ENCODE results near the gene KLB.
"Not testable (repeated sequence)": the region's sequence is repeated elsewhere in the genome, so short reads cannot be mapped to it uniquely, and the experiment has no call there.

Gene KLB

GRCh38 chr4:39426728-39427127, 20.0 kb downstream of the KLB start:
- DNase-seq (ENCODE audit: low read depth) = no peak

DNA sequence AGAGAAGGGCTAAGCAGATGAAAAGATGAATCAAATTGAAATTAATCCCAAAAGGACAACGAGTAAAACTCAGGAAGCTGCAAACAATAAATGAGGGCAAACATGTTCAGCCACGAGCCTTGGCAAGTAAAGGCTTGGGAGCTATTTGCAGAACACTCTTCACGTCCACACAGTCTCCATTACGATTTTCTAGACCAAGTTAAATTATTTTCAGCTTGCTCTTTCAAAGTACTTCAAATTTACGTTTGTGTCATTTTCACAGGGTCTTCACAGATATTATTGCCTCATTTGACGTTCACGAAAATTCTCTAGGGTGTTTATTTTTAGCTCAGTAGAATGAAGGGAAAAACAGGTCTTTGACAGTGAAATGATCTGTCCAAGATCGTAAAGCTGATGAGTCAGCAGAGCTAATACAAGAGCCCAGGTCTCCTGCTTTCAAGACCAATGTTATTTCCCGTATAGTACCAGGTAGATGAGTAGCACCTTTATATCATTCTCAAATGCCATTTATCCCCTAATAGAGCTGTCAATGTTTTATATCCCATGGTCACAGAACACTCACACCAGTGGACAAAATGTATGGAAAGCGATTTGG, 20.9 kb downstream of the KLB start:
- DNase-seq (ENCODE audit: low read depth) = no peak

DNA sequence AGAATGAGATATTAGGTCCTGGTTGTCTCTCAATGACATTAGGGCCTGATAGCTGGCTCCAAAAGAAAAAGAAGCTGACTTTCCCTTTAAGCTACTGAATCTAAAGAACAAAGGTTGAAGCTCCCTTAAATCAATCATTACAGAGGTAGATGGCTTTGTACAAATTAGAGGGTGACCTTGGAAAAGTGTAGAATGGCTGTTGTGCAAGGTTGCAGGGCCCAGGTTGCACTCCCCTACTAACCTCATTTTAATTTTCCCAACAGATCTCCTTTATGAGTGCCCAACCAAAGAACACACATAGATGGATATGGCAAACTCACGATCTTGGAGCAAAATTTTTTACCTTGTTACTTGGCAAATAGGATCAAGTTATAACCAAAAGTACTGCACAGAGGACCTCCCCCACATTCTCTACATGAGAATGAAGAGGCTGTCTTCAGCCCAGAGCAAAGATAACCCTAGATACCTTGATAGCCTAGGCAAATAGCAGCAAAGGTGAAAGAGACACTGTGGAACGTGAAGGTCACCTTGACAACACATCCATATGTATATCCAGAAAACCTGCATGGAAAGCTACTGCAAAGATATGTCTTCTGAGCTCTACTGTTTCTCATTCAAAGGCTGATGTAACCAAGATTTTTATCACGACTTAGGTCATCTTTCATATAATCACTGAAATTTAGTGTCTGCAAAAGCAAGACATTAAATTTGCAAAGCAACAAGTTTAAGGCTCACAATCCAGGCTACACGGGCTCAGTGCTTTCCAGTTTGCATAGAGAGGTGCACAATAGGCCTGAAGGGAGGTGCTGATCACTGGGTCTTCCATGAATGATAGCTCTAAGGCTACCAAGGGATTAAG, 23.0 kb downstream of the KLB start:
- DNase-seq (ENCODE audit: low read depth) = no peak

DNA sequence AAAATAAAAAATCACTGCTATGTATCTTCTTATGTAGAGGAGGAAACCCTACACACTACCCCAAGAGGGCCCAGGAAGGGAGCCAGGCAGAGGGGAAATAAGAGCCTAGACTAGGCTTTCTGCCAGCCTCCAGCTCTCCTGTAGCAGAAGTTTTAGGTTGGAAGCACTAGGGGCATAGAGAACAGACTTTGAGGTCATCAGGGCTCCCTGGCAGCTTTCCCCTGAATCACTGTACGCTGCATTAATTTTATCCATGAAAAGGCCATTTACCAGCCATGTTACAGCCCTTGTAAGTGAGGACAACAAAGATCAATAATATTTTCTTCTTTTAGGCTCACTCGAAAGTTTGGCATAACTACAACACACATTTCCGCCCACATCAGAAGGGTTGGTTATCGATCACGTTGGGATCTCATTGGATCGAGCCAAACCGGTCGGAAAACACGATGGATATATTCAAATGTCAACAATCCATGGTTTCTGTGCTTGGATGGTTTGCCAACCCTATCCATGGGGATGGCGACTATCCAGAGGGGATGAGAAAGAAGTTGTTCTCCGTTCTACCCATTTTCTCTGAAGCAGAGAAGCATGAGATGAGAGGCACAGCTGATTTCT, 27.3 kb downstream of the KLB start:
- no peak for DNase-seq (ENCODE audit: low read depth)

DNA sequence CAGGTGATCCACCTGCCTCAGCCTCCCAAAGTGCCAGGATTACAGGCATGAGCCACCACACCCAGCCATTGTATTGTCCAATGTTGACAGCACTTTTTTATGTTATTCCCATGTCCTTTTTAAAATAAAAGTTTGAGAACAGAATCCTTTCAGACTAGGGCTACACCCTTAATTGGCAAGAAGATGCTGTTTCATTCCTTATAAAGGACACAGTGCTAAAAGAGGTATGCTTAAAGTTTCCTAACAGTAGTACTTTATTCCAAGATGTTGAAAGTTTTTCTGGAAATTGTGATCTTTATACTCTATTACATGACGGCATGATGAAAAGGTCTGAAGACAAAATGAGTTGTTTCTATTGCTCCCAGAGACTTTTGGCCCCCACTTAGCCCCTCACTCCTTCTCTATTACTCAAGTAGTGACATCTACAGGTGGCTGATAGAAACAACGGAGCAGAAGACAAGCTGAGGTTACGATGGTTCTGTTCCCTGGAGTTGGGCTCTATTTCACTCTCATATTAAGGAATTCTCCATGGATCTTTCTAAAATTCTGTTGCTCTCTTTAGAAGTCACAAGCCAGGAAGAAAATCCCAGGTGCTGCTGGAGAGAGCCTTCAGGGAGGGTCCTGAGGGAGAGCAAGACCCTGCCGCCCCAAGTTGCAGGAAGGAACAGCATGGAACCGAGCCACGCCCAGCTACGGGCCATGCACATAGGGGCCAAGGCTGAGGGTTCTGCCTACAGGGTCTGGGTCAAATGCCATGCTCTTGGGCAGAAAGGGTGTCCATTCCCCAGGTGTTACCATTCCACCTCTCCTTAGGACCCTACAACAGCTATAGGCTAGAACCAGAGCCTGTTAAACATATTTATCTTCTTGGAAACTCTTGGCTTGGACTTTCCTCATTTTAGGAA, 29.2 kb downstream of the KLB start:
- DNase-seq (ENCODE audit: low read depth) = no peak

DNA sequence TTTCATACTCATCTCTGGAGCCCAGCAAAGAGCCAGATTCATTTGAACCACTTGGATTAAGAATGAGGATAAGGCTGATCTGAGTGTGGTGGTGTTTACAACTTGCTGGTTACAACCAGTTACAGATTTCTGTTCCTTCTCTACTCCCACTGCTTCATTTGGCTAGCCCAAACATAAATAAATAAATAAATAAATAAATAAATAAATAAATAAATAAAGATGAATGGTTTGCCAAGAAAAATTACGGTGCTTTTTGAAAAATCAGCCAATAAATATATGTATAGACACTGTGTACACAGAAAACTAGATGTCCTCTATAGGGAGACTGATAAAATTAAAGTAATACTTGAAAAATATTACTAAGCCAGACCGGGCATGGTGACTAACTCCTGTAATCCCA, 34.9 kb downstream of the KLB start:
- DNase-seq (ENCODE audit: low read depth) = no peak

DNA sequence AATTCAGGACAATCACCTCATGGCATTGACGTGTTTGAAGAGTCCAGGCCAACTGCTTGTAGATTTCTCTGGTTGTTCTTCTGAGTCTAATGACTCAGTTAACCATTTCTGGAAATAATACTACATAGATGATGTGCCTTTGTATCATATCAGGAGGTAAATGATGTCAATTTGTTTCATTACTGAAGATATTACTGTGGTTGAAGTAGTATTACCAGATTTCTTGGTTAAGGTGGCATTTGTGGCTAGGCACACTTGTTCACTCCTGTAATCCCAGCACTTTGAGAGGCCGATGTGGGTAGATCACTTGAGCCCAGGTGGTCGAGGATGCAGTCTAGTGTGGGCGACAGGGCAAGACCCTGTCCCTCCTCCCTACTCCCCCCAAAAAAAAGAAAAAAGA, 36.3 kb downstream of the KLB start:
- no peak for DNase-seq (ENCODE audit: low read depth)

GRCh38 chr4:39446483-39446841, 39.7 kb downstream of the KLB start:
- DNase-seq (ENCODE audit: low read depth) = no peak

- DNase-seq (ENCODE audit: low read depth) = no peak
Measured at GRCh38 chr4:39446842-39447573, 40.3 kb downstream of the KLB start.

DNA sequence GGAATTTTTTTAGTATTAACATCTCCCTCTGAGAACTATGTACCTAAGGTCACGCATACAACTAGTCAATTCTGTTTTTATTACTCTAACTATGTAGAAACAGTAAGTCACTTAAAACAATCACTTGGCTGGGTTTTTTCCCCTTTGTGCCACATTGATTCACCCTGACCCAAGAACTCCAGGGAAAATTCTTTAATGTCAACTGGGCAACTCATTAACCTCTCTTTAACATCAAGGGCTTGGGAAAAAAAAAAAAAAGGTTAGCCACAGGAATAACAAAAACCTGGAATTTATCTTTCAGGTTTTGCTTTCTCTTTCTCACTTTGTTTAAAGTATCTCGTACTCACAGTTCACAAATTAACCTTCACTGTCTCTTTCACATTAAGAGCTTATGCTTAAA, 43.9 kb downstream of the KLB start:
- no peak for DNase-seq (ENCODE audit: low read depth)

DNA sequence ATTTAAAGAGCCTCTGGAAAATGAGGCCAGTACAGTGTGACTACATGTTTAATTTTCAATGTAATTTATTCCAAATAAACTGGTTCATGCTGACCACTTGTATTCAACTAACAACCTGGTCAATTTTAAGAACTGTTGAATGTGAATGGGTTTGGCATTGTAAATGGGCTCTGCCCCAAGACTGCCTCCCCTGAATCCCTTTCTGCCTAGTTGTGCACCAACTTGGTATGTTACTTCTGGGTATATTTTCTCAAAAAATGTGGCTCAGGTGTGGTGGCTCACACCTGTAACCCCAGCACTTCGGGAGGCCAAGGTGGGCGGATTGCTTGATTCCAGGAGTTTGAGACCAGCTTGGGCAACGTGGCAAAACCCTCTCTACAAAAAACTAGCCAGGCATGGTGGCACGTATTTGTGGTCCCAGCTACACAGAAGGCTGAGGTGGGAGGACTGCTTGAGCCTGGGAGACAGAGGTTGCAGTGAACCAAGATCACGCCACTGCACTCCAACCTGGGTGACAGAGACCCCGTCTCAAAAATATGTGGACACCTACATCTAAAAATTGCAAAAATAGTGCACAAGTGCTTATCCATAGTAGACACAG, 44.8 kb downstream of the KLB start:
- DNase-seq (ENCODE audit: low read depth) = no peak

DNA sequence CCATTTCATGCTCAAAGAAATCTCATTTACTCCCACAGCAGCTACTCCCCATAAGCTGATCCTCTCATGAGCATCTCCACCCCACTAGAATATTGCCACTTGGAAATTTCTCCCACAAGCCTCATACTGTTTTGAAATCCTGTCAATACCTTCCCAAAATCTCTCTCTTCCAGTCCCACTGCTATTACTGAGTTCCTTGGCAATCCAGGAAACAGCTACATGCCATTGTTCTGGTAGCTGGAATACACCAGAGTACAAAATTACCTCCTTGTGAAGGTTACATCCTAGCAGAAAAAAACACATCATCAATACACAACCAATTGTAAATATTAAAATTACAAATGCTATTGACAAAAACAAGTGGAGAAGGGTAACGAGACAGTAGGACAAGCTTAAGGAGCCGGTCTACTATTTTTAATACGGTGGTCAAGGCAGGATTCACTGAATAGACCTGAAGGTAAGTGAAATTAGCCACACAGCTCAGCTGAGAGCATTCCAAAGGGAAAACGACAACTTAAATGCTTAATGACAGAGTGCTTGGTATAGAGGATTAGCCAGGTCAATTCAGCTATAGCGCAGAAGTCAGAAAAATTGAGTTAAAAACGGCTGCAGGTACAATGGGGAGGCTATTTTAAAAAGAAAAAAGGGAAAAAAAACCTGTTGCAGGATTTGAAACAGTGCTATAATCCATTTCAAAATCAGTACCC, 45.6 kb downstream of the KLB start:
- no peak for DNase-seq (ENCODE audit: low read depth)

GRCh38 chr4:39452860-39453587, 46.3 kb downstream of the KLB start:
- DNase-seq (ENCODE audit: low read depth) = no peak

- no peak for DNase-seq (ENCODE audit: low read depth)
Measured at GRCh38 chr4:39453738-39454137, 47.0 kb downstream of the KLB start.

DNA sequence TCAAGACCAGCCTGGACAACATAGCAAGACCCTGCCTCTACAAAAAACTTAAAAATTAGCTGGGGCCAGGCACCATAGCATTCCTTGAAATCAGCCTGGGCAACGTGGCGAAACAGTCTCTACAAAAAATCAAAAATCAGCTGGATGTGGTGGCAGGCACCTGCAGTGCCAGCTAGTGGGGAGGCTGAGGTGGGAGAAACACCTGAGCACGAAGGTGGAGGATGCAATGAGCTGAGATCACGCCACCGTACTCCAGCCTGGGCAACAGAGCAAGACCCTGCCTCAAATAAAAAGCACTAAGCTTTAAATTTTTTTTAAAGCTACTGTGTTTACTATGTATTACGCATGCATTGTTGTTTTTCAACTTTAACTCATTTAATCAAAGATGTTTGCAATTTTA, 48.8 kb downstream of the KLB start:
- no peak for DNase-seq (ENCODE audit: low read depth)

DNA sequence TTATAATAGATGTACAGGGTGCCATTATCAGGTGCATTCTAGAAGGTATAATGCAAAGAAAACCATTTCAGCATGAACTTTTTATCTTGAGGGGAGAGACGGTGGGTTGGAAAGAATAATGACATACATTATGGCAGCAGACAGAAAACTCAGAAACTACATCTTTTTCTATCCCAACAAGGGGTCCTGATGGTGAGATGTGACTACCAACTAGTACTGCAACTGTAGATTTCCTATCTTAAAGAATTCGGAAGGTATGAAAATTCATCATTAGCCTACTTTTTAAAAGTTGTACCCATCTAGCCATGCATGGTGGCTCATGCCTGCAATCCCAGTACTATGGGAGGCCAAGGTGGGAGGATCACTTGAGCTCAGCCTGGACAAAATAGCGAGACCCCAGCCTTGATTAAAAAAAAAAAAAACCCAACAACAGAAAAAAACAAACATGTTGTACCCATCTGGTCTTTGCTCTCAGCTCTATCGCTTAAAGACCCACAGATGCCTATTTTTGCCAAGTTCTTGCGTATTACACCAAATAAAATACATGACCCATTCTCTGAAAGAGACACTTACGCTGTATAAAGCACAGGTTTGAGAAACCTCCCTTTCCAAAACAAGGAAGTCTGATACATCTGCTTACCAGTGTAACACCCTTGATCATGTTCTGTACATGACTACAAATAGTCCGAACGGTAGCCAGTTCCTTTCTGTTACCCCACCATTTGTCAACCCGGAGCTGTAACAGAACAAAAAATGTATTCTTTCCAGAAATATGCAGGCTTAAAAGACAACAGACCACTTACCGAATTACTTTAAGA, 50.4 kb downstream of the KLB start:
- no peak for DNase-seq (ENCODE audit: low read depth)

DNA sequence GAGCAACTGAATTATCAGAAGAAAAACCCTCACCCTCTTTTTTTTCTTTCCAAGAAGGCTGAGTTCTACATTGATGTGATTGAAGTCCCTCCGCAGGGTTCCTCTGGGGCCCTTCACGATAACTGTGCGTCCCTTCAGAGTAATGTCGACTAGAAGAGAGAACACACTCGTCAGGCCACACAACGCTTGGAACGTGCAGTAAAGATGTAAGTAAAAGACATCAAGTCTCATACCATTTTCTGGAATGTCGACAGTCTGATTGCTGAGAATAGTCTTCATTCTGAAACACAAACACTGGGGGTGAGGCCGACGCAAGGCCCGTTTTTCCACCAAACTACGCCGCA, 51.4 kb downstream of the KLB start:
- not testable (repeated sequence) for DNase-seq (ENCODE audit: low read depth)

- DNase-seq (ENCODE audit: low read depth) = peak; percentile 95
Measured at GRCh38 chr4:39458505-39459300, 52.0 kb downstream of the KLB start, which contains the start of the genes LIAS and RPL9. LIAS (plus strand) TSS chr4:39459056; CDS start chr4:39459118, 62 bp downstream. RPL9 (minus strand) TSS chr4:39458922; CDS start chr4:39458439, 483 bp downstream.
